KMS-11 (cell line): ENCODE results near the gene TP53I11.

Experiments
- H2AFZ ChIP-seq: fragments of 200-600 bp; sonication (generic); 2 replicates; pipeline ENCODE4 v1.6.1; 2016; ENCODE audit warnings: antibody characterized with exemption, mixed run types, low read depth
- H3K27ac ChIP-seq: fragments of 200-600 bp; sonication (generic); 2 replicates; pipeline ENCODE4 v1.6.1; 2016; ENCODE audit warnings: mild to moderate bottlenecking, mixed run types
- H3K27me3 ChIP-seq: fragments of 200-600 bp; sonication (generic); 2 replicates; pipeline ENCODE4 v1.6.1; 2017; ENCODE audit warnings: mild to moderate bottlenecking, low read depth, mixed run types, moderate library complexity; ENCODE audit not compliant: insufficient read depth
- H3K36me3 ChIP-seq: fragments of 200-600 bp; sonication (generic); 2 replicates; pipeline ENCODE4 v1.6.1; 2017; ENCODE audit warnings: mild to moderate bottlenecking, mixed run types; ENCODE audit not compliant: insufficient read depth
- H3K4me1 ChIP-seq: fragments of 200-600 bp; sonication (generic); 2 replicates; pipeline ENCODE4 v1.6.1; 2016; ENCODE audit warnings: mild to moderate bottlenecking, low read depth, mixed run types; ENCODE audit not compliant: poor library complexity, severe bottlenecking
- H3K4me2 ChIP-seq: fragments of 200-600 bp; sonication (generic); 2 replicates; pipeline ENCODE4 v1.7.0; 2016; ENCODE audit warnings: mild to moderate bottlenecking, mixed run types
- H3K4me3 ChIP-seq: fragments of 200-600 bp; sonication (generic); IDR thresholded peaks from 2 replicates; pipeline ENCODE4 v1.6.1; 2017; ENCODE audit warnings: low read depth, low read length, mixed read lengths; ENCODE audit not compliant: insufficient read depth
- H3K79me2 ChIP-seq: fragments of 200-600 bp; sonication (generic); 2 replicates; pipeline ENCODE4 v1.6.1; 2016; ENCODE audit warnings: low read depth, mixed run types; ENCODE audit not compliant: insufficient read depth
- H3K9ac ChIP-seq: fragments of 200-600 bp; sonication (generic); 2 replicates; pipeline ENCODE4 v1.6.1; 2016; ENCODE audit warnings: mild to moderate bottlenecking, mixed run types
- H4K20me1 ChIP-seq: fragments of 200-600 bp; sonication (generic); 2 replicates; pipeline ENCODE4 v1.6.1; 2016; ENCODE audit warnings: mild to moderate bottlenecking, mixed run types; ENCODE audit not compliant: insufficient read depth
- TF ChIP-seq, protein P1 (sequence below): fragments of 200-600 bp; sonication (generic); conservative IDR thresholded peaks from 2 replicates; pipeline ENCODE4 v1.6.1; 2017; ENCODE audit warnings: low read depth, mild to moderate bottlenecking, antibody characterized with exemption, low read length, moderate library complexity, mixed read lengths

The TP53I11 gene

GRCh38 chr11:44987506-44987905 lies 36.8 kb upstream of the TP53I11 start:
- TF ChIP-seq, protein P1, sequence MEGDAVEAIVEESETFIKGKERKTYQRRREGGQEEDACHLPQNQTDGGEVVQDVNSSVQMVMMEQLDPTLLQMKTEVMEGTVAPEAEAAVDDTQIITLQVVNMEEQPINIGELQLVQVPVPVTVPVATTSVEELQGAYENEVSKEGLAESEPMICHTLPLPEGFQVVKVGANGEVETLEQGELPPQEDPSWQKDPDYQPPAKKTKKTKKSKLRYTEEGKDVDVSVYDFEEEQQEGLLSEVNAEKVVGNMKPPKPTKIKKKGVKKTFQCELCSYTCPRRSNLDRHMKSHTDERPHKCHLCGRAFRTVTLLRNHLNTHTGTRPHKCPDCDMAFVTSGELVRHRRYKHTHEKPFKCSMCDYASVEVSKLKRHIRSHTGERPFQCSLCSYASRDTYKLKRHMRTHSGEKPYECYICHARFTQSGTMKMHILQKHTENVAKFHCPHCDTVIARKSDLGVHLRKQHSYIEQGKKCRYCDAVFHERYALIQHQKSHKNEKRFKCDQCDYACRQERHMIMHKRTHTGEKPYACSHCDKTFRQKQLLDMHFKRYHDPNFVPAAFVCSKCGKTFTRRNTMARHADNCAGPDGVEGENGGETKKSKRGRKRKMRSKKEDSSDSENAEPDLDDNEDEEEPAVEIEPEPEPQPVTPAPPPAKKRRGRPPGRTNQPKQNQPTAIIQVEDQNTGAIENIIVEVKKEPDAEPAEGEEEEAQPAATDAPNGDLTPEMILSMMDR, result no peak
- H4K20me1 ChIP-seq, result no peaks in the 10 kb centered on the region
- H3K27ac ChIP-seq, result no peak overlapping the region
- H3K79me2 ChIP-seq, result no peaks in the 10 kb centered on the region
- H3K9ac ChIP-seq, result no peak overlapping the region
- no peaks in the 10 kb centered on the region for H3K27me3 ChIP-seq
- H3K4me2 ChIP-seq, result no peak overlapping the region
- H3K4me1 ChIP-seq, result no peaks in the 10 kb centered on the region
- no peaks in the 10 kb centered on the region for H3K36me3 ChIP-seq
- H3K4me3 ChIP-seq, result no peak overlapping the region
- H2AFZ ChIP-seq, result no peak overlapping the region

GRCh38 chr11:44986315-44986714 lies 35.6 kb upstream of the TP53I11 start:
- Histone ChIP-seq H3K27me3 (no peaks in the 10 kb centered on the region), H3K27ac (no peak overlapping the region), H3K9ac (no peak overlapping the region), H3K79me2 (no peaks in the 10 kb centered on the region), H3K36me3 (no peaks in the 10 kb centered on the region), H3K4me3 (no peak overlapping the region), H2AFZ (no peak overlapping the region), H3K4me1 (no peaks in the 10 kb centered on the region), H4K20me1 (no peaks in the 10 kb centered on the region), H3K4me2 (no peak overlapping the region)
- TF ChIP-seq, protein P1, result no peak

- H3K4me3 ChIP-seq, result no peak overlapping the region
- H3K36me3 ChIP-seq, result no peaks in the 10 kb centered on the region
- H2AFZ ChIP-seq, result no peak overlapping the region
- H3K27ac ChIP-seq, result no peak overlapping the region
- H4K20me1 ChIP-seq, result no peaks in the 10 kb centered on the region
- H3K79me2 ChIP-seq, result no peaks in the 10 kb centered on the region
- H3K4me1 ChIP-seq, result no peaks in the 10 kb centered on the region
- H3K27me3 ChIP-seq, result no peaks in the 10 kb centered on the region
- H3K9ac ChIP-seq, result no peak overlapping the region
- H3K4me2 ChIP-seq, result no peak overlapping the region
- TF ChIP-seq, protein P1, result no peak
These were observed 35.0 kb upstream of the TP53I11 start for GRCh38 chr11:44985721-44986120.

- no peaks in the 10 kb centered on the region for H3K79me2 ChIP-seq
- H3K4me3 ChIP-seq, result no peak overlapping the region
- H3K27ac ChIP-seq, result no peak overlapping the region
- no peaks in the 10 kb centered on the region for H3K27me3 ChIP-seq
- H3K36me3 ChIP-seq, result no peaks in the 10 kb centered on the region
- TF ChIP-seq, protein P1, result no peak
- no peak overlapping the region for H3K4me2 ChIP-seq
- no peak overlapping the region for H2AFZ ChIP-seq
- no peak overlapping the region for H3K9ac ChIP-seq
- H4K20me1 ChIP-seq, result no peaks in the 10 kb centered on the region
- H3K4me1 ChIP-seq, result peaks cover 12% of the 10 kb centered on the region
These were observed 33.1 kb upstream of the TP53I11 start for GRCh38 chr11:44983786-44984185.
